ENCODE results near the gene GUK1. TPM values are rescaled to one million over a fixed set of nuclear protein-coding genes. Genes with fewer than 3 reads are reported as not detected.

The GUK1 gene
- total and polyA plus RNA-seq, 2 donors (not counting 1 experiment from before 2014, with no cell fraction given): 125 to 356 TPM

- Mint-ChIP-seq H3K27me3 (peaks cover 3% of the 10 kb centered on the region), H3K9me3 (ENCODE audit: insufficient read depth) (no peaks in the 10 kb centered on the region), H3K4me3 (no peak overlapping the region), H3K4me1 (no peaks in the 10 kb centered on the region), H3K27ac (no peak overlapping the region)
- Histone ChIP-seq H3K36me3 (replicated peaks in 1 of 2; ENCODE audit: control extremely low read depth in 1 of 2, control insufficient read depth in 1 of 2, extremely low read depth in 1 of 2, insufficient read depth in 2 of 2, low read length in 1 of 2) (no peaks in the 10 kb centered on the region), H3K79me2 (ENCODE audit: control insufficient read depth, insufficient read depth, low read length) (no peaks in the 10 kb centered on the region), H3K4me1 (ENCODE audit: control insufficient read depth in 2 of 2, insufficient read depth in 2 of 2, low read length in 2 of 2) (peaks cover 0 to 4% of the 10 kb centered on the region in 2 donors), H3K9me3 (ENCODE audit: control extremely low read depth in 1 of 3, control insufficient read depth in 2 of 3, insufficient read depth in 1 of 3, low read length in 2 of 3) (peaks cover 0 to 2% (median 0%) of the 10 kb centered on the region in 3 donors), H3K27ac (ENCODE audit: low read length in 2 of 2) (no peak overlapping the region), H2AFZ (ENCODE audit: insufficient read depth, low read depth, low read length, poor library complexity, severe bottlenecking) (no peak overlapping the region), H4K20me1 (ENCODE audit: control insufficient read depth, insufficient read depth, low read length, poor library complexity, severe bottlenecking) (no peaks in the 10 kb centered on the region), H3K9ac (ENCODE audit: low read length) (no peak overlapping the region), H3K4me2 (replicated peaks; ENCODE audit: low read depth, low read length, poor library complexity, severe bottlenecking) (peak overlapping the region; percentile 8), H3K4me3 (ENCODE audit: control extremely low read depth in 1 of 5, extremely low read depth in 1 of 5, insufficient read depth in 1 of 5, low read depth in 2 of 5, low read length in 4 of 5) (no peak overlapping the region), H3K27me3 (replicated peaks in 1 of 4; ENCODE audit: control extremely low read depth in 1 of 4, control insufficient read depth in 3 of 4, insufficient read depth in 4 of 4, low read length in 3 of 4) (peaks cover 0 to 21% (median 0%) of the 10 kb centered on the region in 4 experiments)
- ChIA-PET POLR2A (no interaction called here), CTCF (no interaction called here)
- 35% methylated on average over 22 of the region's 24 CpGs for whole genome bisulfite sequencing (ENCODE audit: insufficient coverage)
- DNase-seq (no peak), ATAC-seq (ENCODE audit: low read depth) (no peak)
- TF ChIP-seq EZH2 (IDR thresholded peaks at IDR 0.05; ENCODE audit: borderline replicate concordance, insufficient read depth, low read depth, low read length, poor library complexity, severe bottlenecking): no peak
- TF ChIP-seq CTCF (IDR thresholded peaks at IDR 0.05): no peak
- intact Hi-C loops (cut with micrococcal nuclease): no loop called here
These were observed 17.1 kb downstream of the GUK1 start for GRCh38 chr1:228156941-228157728.

DNA sequence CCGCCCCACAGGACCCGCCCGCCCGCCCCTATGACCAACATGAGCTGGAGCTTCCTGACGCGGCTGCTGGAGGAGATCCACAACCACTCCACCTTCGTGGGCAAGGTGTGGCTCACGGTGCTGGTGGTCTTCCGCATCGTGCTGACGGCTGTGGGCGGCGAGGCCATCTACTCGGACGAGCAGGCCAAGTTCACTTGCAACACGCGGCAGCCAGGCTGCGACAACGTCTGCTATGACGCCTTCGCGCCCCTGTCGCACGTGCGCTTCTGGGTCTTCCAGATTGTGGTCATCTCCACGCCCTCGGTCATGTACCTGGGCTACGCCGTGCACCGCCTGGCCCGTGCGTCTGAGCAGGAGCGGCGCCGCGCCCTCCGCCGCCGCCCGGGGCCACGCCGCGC lies 17.6 kb downstream of the GUK1 start:
- H2AFZ ChIP-seq (ENCODE audit: insufficient read depth, low read depth, low read length, poor library complexity, severe bottlenecking): no peak overlapping the region
- no peak for TF ChIP-seq EZH2 (IDR thresholded peaks at IDR 0.05; ENCODE audit: borderline replicate concordance, insufficient read depth, low read depth, low read length, poor library complexity, severe bottlenecking)
- TF ChIP-seq CTCF (IDR thresholded peaks at IDR 0.05): no peak
- peaks cover 0 to 9% of the 10 kb centered on the region in 2 donors for H3K4me1 ChIP-seq (ENCODE audit: control insufficient read depth in 2 of 2, insufficient read depth in 2 of 2, low read length in 2 of 2)
- DNase-seq: no peak
- Mint-ChIP-seq H3K9me3 (ENCODE audit: insufficient read depth) (no peaks in the 10 kb centered on the region), H3K27me3 (peaks cover 3% of the 10 kb centered on the region), H3K4me3 (no peak overlapping the region), H3K4me1 (no peaks in the 10 kb centered on the region), H3K27ac (no peak overlapping the region)
- H3K79me2 ChIP-seq (ENCODE audit: control insufficient read depth, insufficient read depth, low read length): no peaks in the 10 kb centered on the region
- ChIA-PET POLR2A (no interaction called here), CTCF (no interaction called here)
- no peaks in the 10 kb centered on the region for H3K36me3 ChIP-seq (replicated peaks in 1 of 2; ENCODE audit: control extremely low read depth in 1 of 2, control insufficient read depth in 1 of 2, extremely low read depth in 1 of 2, insufficient read depth in 2 of 2, low read length in 1 of 2)
- intact Hi-C loops (cut with micrococcal nuclease): no loop called here
- no peak overlapping the region for H3K27ac ChIP-seq (ENCODE audit: low read length in 2 of 2)
- peaks cover 0 to 2% (median 0%) of the 10 kb centered on the region in 3 donors for H3K9me3 ChIP-seq (ENCODE audit: control extremely low read depth in 1 of 3, control insufficient read depth in 2 of 3, insufficient read depth in 1 of 3, low read length in 2 of 3)
- H3K4me3 ChIP-seq (ENCODE audit: control extremely low read depth in 1 of 5, extremely low read depth in 1 of 5, insufficient read depth in 1 of 5, low read depth in 2 of 5, low read length in 4 of 5): no peak overlapping the region
- H4K20me1 ChIP-seq (ENCODE audit: control insufficient read depth, insufficient read depth, low read length, poor library complexity, severe bottlenecking): no peaks in the 10 kb centered on the region
- ATAC-seq (ENCODE audit: low read depth): no peak
- no peak overlapping the region for H3K4me2 ChIP-seq (replicated peaks; ENCODE audit: low read depth, low read length, poor library complexity, severe bottlenecking)
- 91% methylated on average over 41 of the region's 43 CpGs for WGBS (ENCODE audit: insufficient coverage)
- peaks cover 0 to 23% (median 0%) of the 10 kb centered on the region in 4 experiments for H3K27me3 ChIP-seq (replicated peaks in 1 of 4; ENCODE audit: control extremely low read depth in 1 of 4, control insufficient read depth in 3 of 4, insufficient read depth in 4 of 4, low read length in 3 of 4)
- no peak overlapping the region for H3K9ac ChIP-seq (ENCODE audit: low read length)

Measured in B cell (primary cell).